HepG2 (cell line): ENCODE data around the gene INPP5E. TPM values are rescaled to one million over a fixed set of nuclear protein-coding genes. Genes with fewer than 3 reads are reported as not detected.

Experiments used
- AGO2 ChIP-seq: fragments of 200-400 bp; formaldehyde crosslinking; optimal IDR thresholded peaks from 2 replicates; pipeline ENCODE3; 2017; ENCODE audit warnings: mild to moderate bottlenecking, low read depth, low read length, moderate library complexity
- ERF ChIP-seq: IDR thresholded peaks from 2 replicates; pipeline ENCODE4 v1.6.1; 2018; ENCODE audit warnings: missing biosample characterization, missing genetic modification reagents
- IKZF4 ChIP-seq: sonication (generic); formaldehyde crosslinking; IDR thresholded peaks from 2 replicates; pipeline ENCODE4 v1.5.1; 2020; ENCODE audit warnings: borderline replicate concordance, mild to moderate bottlenecking, low read depth, missing genetic modification reagents; ENCODE audit errors: not compliant biosample characterization
- NFIC ChIP-seq: IDR thresholded peaks from 2 replicates; pipeline ENCODE4 v1.6.1; 2012; ENCODE audit warnings: mild to moderate bottlenecking, low read length, inconsistent platforms
- NR2F1 ChIP-seq, 2 experiments: fragments of 450-650 bp in 1 of 2; formaldehyde crosslinking in 1 of 2; IDR thresholded peaks; 2 replicates each; pipeline versions ENCODE4 v1.5.0 to v1.6.1; 2016 to 2020; ENCODE audit warnings: mild to moderate bottlenecking in 1 of 2, missing compliant biosample characterization in 1 of 2, missing genetic modification reagents in 1 of 2, moderate library complexity in 1 of 2
- POLR2AphosphoS5 ChIP-seq: IDR thresholded peaks from 2 replicates; pipeline ENCODE4 v1.6.1; 2012; ENCODE audit warnings: low read depth, low read length
- RFX1 ChIP-seq: fragments of 450-650 bp; IDR thresholded peaks from 2 replicates; pipeline ENCODE4 v1.6.1; 2017
- TAF1 ChIP-seq: sonication (generic); formaldehyde crosslinking; IDR thresholded peaks from 2 replicates; pipeline ENCODE4 v1.4.0; 2020; ENCODE audit warnings: missing genetic modification reagents
- ZNF232 ChIP-seq: sonication (generic); formaldehyde crosslinking; IDR thresholded peaks from 2 replicates; pipeline ENCODE4 v1.4.0; 2020; ENCODE audit warnings: missing genetic modification reagents, borderline replicate concordance
- ZNF256 ChIP-seq: sonication (generic); formaldehyde crosslinking; conservative IDR thresholded peaks from 2 replicates; pipeline ENCODE4 v1.4.0; 2020; ENCODE audit warnings: missing genetic modification reagents
- ZNF567 ChIP-seq: sonication (generic); formaldehyde crosslinking; IDR thresholded peaks from 2 replicates; pipeline ENCODE4 v1.8.1; 2023; ENCODE audit warnings: mild to moderate bottlenecking, missing genetic modification reagents, borderline replicate concordance
- polyA plus RNA-seq, 8 experiments: library from polyadenylated mRNA; depleted of rRNA in 3 of 8; stranded (reverse) in 7 of 8; unstranded in 1 of 8; fragments of >200 nt; fragmentation: Illumina TruSeq in 4 of 8; extraction: Trizol in 4 of 8; gene quantifications; 2 replicates each; pipeline versions ENCODE4 v1.2.1 to v1.2.3, GENCODE V29; 2011 to 2016; ENCODE audit warnings: low read depth in 4 of 8, missing spikeins in 1 of 8, mixed read lengths in 1 of 8; ENCODE audit not compliant: insufficient read depth in 1 of 8
- total RNA-seq, 5 experiments: library from RNA; depleted of rRNA; stranded (reverse); fragments of >200 nt; fragmentation: Illumina TruSeq; extraction: Trizol; gene quantifications; 2 replicates each; pipeline ENCODE4 v1.2.3, GENCODE V29; 2016; ENCODE audit warnings: low read depth in 1 of 5
- TF ChIP-seq, protein P1 (sequence below), 2 experiments: sonication (generic) in 1 of 2; formaldehyde crosslinking in 1 of 2; IDR thresholded peaks; 2 replicates each; pipeline versions ENCODE4 v1.6.1 to v1.9.0; 2014 to 2022; ENCODE audit warnings: antibody characterized with exemption in 1 of 2, borderline replicate concordance in 1 of 2, inconsistent platforms in 1 of 2, low read depth in 1 of 2, missing genetic modification reagents in 1 of 2
- TF ChIP-seq, protein P2 (sequence below): sonication (generic); formaldehyde crosslinking; IDR thresholded peaks from 2 replicates; pipeline ENCODE4 v1.4.0; 2020; ENCODE audit warnings: low read depth, mild to moderate bottlenecking, missing genetic modification reagents
- TF ChIP-seq, protein P3 (sequence below): sonication (generic); formaldehyde crosslinking; IDR thresholded peaks from 2 replicates; pipeline ENCODE4 v1.4.0; 2020; ENCODE audit warnings: mild to moderate bottlenecking, low read depth, missing genetic modification reagents
- TF ChIP-seq, protein P4 (sequence below): sonication (generic); formaldehyde crosslinking; IDR thresholded peaks from 2 replicates; pipeline ENCODE4 v1.4.0; 2020; ENCODE audit warnings: mild to moderate bottlenecking, missing genetic modification reagents

The INPP5E gene
- total and polyA plus RNA-seq, 2 of the 13 experiments (the other 11 are each of a cell fraction or from before 2014, with no cell fraction given), result 5.5 TPM

DNA sequence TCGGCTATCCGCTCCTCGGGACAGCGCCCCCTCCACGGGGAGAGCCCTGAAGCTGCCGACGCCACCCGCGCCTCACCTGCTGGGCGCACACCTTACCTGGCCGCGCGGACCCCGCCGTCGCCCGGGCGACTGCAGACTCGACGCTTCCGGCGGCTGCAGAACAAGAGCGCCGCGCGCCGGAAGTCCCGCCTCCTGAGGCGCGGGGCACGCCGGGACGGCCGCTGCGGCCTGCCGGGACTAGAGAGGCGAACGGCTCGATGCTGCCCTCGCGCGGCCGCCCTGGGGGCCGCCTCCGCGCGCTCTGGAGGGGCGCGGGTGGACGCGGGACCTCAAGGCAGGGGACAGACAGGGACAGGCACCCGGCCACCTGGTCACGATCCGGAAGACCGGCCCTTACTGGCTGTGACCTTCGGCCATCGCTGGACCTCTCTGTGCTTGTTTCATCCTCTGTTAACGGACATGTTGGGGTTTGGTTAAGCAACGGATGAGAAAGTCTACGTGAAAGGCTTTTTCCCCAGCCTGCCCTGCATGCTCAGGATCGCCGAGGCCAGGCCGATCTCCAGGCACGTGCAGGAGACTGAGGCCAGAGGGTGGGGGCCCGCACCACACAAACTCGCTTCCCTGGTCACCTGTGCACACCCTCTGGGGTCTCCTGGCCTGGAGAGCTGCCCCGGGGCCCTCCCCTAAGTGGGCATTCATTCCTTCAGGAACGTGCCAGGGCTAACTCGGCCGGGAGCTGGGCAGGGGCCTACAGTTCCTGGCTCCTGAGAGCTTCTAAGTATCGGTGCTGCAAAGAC is 39.4 kb downstream of the INPP5E start, which contains the start of gene SNAPC4 (continued):
- TF ChIP-seq, protein P1, sequence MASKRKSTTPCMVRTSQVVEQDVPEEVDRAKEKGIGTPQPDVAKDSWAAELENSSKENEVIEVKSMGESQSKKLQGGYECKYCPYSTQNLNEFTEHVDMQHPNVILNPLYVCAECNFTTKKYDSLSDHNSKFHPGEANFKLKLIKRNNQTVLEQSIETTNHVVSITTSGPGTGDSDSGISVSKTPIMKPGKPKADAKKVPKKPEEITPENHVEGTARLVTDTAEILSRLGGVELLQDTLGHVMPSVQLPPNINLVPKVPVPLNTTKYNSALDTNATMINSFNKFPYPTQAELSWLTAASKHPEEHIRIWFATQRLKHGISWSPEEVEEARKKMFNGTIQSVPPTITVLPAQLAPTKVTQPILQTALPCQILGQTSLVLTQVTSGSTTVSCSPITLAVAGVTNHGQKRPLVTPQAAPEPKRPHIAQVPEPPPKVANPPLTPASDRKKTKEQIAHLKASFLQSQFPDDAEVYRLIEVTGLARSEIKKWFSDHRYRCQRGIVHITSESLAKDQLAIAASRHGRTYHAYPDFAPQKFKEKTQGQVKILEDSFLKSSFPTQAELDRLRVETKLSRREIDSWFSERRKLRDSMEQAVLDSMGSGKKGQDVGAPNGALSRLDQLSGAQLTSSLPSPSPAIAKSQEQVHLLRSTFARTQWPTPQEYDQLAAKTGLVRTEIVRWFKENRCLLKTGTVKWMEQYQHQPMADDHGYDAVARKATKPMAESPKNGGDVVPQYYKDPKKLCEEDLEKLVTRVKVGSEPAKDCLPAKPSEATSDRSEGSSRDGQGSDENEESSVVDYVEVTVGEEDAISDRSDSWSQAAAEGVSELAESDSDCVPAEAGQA (IDR thresholded peaks at IDR 0.05; ENCODE audit: low read depth), result no peak
- TF ChIP-seq, protein P1 (CRISPR knock-in tag; IDR thresholded peaks at IDR 0.05; ENCODE audit: borderline replicate concordance), result 0 out of 2 replicates have a peak, but pooled peaks have one; percentile 35
- TF ChIP-seq POLR2AphosphoS5, result peak; percentile 61
- peak; percentile 14; the same call in 1 of the 2 replicates for TF ChIP-seq ZNF232 (CRISPR knock-in tag)
- TF ChIP-seq, protein P2, sequence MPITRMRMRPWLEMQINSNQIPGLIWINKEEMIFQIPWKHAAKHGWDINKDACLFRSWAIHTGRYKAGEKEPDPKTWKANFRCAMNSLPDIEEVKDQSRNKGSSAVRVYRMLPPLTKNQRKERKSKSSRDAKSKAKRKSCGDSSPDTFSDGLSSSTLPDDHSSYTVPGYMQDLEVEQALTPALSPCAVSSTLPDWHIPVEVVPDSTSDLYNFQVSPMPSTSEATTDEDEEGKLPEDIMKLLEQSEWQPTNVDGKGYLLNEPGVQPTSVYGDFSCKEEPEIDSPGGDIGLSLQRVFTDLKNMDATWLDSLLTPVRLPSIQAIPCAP (CRISPR knock-in tag), result no peak
- TF ChIP-seq ERF, result peak; percentile 62
- TF ChIP-seq ZNF256 (CRISPR knock-in tag), result no peak
- TF ChIP-seq NR2F1 (CRISPR knock-in tag; IDR thresholded peaks at IDR 0.05), result no peak
- TF ChIP-seq, protein P3, sequence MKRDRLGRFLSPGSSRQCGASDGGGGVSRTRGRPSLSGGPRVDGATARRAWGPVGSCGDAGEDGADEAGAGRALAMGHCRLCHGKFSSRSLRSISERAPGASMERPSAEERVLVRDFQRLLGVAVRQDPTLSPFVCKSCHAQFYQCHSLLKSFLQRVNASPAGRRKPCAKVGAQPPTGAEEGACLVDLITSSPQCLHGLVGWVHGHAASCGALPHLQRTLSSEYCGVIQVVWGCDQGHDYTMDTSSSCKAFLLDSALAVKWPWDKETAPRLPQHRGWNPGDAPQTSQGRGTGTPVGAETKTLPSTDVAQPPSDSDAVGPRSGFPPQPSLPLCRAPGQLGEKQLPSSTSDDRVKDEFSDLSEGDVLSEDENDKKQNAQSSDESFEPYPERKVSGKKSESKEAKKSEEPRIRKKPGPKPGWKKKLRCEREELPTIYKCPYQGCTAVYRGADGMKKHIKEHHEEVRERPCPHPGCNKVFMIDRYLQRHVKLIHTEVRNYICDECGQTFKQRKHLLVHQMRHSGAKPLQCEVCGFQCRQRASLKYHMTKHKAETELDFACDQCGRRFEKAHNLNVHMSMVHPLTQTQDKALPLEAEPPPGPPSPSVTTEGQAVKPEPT (CRISPR knock-in tag), result peak; percentile 27; the same call in 1 of the 2 replicates
- TF ChIP-seq ZNF567 (CRISPR knock-in tag), result 0 out of 2 replicates have a peak, but pooled peaks have one; percentile 68
- no peak for TF ChIP-seq NFIC
- peak; percentile 82 for TF ChIP-seq TAF1
- TF ChIP-seq, protein P4, sequence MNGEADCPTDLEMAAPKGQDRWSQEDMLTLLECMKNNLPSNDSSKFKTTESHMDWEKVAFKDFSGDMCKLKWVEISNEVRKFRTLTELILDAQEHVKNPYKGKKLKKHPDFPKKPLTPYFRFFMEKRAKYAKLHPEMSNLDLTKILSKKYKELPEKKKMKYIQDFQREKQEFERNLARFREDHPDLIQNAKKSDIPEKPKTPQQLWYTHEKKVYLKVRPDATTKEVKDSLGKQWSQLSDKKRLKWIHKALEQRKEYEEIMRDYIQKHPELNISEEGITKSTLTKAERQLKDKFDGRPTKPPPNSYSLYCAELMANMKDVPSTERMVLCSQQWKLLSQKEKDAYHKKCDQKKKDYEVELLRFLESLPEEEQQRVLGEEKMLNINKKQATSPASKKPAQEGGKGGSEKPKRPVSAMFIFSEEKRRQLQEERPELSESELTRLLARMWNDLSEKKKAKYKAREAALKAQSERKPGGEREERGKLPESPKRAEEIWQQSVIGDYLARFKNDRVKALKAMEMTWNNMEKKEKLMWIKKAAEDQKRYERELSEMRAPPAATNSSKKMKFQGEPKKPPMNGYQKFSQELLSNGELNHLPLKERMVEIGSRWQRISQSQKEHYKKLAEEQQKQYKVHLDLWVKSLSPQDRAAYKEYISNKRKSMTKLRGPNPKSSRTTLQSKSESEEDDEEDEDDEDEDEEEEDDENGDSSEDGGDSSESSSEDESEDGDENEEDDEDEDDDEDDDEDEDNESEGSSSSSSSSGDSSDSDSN (CRISPR knock-in tag), result peak; percentile 63
- TF ChIP-seq IKZF4 (CRISPR knock-in tag), result no peak
- peak; percentile 69 for TF ChIP-seq AGO2
- TF ChIP-seq RFX1, result peak; percentile 85
